HEK293T (cell line): ENCODE measurements around the gene PFKP.

Source experiments
- CTCF ChIA-PET: fragments of 350-600 bp; formaldehyde crosslinking; extraction: SDS; loops from one replicate; lab custom pipeline; 2021; ENCODE audit warnings: antibody characterized with exemption, inconsistent platforms; lab: Yijun Ruan, JAX
- POLR2A ChIA-PET: fragments of 350-600 bp; formaldehyde crosslinking; extraction: SDS; loops from one replicate; lab custom pipeline; 2020; ENCODE audit warnings: antibody characterized with exemption, inconsistent platforms; lab: Yijun Ruan, JAX
- DNase-seq: peaks from one replicate; pipeline ENCODE4 v3.0.0; 2012; ENCODE audit warnings: mixed read lengths; ENCODE audit errors: extremely low spot score
- ARNT ChIP-seq: fragments of 450-650 bp; IDR thresholded peaks from 2 replicates; pipeline ENCODE4 v1.6.1; 2017; ENCODE audit warnings: mild to moderate bottlenecking
- BHLHE40 ChIP-seq: fragments of 450-650 bp; IDR thresholded peaks from 2 replicates; pipeline ENCODE4 v1.6.1; 2016; ENCODE audit warnings: mild to moderate bottlenecking, moderate library complexity, borderline replicate concordance
- CTBP1 ChIP-seq: fragments of 450-650 bp; IDR thresholded peaks from 2 replicates; pipeline ENCODE4 v1.6.1; 2016; ENCODE audit warnings: borderline replicate concordance
- ELF4 ChIP-seq: fragments of 450-650 bp; IDR thresholded peaks from 2 replicates; pipeline ENCODE4 v1.6.1; 2017; ENCODE audit warnings: antibody characterized with exemption
- FOXA1 ChIP-seq: fragments of 450-650 bp; IDR thresholded peaks from 2 replicates; pipeline ENCODE4 v1.6.1; 2016; ENCODE audit warnings: mild to moderate bottlenecking
- FOXK2 ChIP-seq: fragments of 450-650 bp; IDR thresholded peaks from 2 replicates; pipeline ENCODE4 v1.6.1; 2016; ENCODE audit warnings: mild to moderate bottlenecking
- FOXM1 ChIP-seq: fragments of 450-650 bp; IDR thresholded peaks from 2 replicates; pipeline ENCODE4 v1.6.1; 2017; ENCODE audit warnings: mild to moderate bottlenecking, borderline replicate concordance
- HDGF ChIP-seq: fragments of 450-650 bp; IDR thresholded peaks from 2 replicates; pipeline ENCODE4 v1.6.1; 2017; ENCODE audit warnings: antibody characterized with exemption, borderline replicate concordance
- L3MBTL2 ChIP-seq: fragments of 450-650 bp; conservative IDR thresholded peaks from 2 replicates; pipeline ENCODE4 v1.6.1; 2016; ENCODE audit warnings: mild to moderate bottlenecking
- LEF1 ChIP-seq: fragments of 450-650 bp; IDR thresholded peaks from 2 replicates; pipeline ENCODE4 v1.6.1; 2017; ENCODE audit warnings: mild to moderate bottlenecking, borderline replicate concordance
- NFRKB ChIP-seq: fragments of 450-650 bp; IDR thresholded peaks from 2 replicates; pipeline ENCODE4 v1.6.1; 2016; ENCODE audit warnings: mild to moderate bottlenecking, moderate library complexity
- SP1 ChIP-seq: fragments of 450-650 bp; IDR thresholded peaks from 2 replicates; pipeline ENCODE4 v1.6.1; 2017
- SUZ12 ChIP-seq: fragments of 450-650 bp; IDR thresholded peaks from 2 replicates; pipeline ENCODE4 v1.6.1; 2016; ENCODE audit warnings: mild to moderate bottlenecking
- TARDBP ChIP-seq: fragments of 450-650 bp; IDR thresholded peaks from 2 replicates; pipeline ENCODE4 v1.6.1; 2016
- ZNF384 ChIP-seq: fragments of 450-650 bp; IDR thresholded peaks from 2 replicates; pipeline ENCODE4 v1.6.1; 2016
- TF ChIP-seq, protein P1 (sequence below): fragments of 450-650 bp; IDR thresholded peaks from 2 replicates; pipeline ENCODE4 v1.6.1; 2016

PFKP gene

DNA sequence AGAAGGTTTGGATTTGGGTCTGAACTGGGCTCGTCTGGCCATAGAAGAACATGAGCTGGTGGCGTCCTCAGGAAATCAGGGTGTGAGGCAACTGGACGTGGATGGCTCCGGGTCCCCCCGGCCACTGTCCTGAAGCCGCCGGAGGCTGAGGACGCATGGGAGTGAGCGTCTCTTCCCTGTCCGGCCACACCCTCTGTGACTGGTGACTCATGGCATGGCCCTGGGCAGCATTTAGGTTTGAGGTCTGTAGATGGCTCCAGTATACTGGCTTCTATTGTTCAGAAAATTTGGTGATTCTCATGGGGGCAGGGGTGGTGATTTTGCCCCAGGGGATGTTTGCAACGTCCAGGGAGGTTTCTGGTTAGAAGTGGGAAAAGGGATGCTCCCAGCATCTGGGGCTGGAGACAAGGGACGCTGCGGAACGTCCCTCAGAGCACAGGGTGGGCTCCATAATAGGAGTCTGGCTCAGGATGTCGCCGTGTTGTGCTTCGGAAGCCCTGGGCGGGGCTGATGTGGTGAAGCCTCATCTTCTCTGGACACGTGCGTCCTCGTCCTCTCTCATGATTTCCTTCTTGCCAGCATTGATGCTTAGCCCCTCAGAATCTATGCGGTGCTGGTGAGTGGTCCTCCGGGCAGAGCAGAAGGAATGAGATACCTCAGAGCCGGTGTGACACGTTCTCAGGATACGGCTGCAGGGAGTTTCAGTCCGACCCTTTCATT lies 55.3 kb downstream of the PFKP start:
- ChIA-PET POLR2A (no interaction called here), CTCF (no interaction called here)
- no peak for DNase-seq
- no peak for TF ChIP-seq L3MBTL2
- TF ChIP-seq, protein P1, sequence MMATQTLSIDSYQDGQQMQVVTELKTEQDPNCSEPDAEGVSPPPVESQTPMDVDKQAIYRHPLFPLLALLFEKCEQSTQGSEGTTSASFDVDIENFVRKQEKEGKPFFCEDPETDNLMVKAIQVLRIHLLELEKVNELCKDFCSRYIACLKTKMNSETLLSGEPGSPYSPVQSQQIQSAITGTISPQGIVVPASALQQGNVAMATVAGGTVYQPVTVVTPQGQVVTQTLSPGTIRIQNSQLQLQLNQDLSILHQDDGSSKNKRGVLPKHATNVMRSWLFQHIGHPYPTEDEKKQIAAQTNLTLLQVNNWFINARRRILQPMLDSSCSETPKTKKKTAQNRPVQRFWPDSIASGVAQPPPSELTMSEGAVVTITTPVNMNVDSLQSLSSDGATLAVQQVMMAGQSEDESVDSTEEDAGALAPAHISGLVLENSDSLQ: no peak
- TF ChIP-seq ARNT: no peak
- TF ChIP-seq ELF4: no peak
- TF ChIP-seq TARDBP: no peak
- no peak for TF ChIP-seq FOXA1
- no peak for TF ChIP-seq SUZ12
- no peak for TF ChIP-seq ZNF384
- TF ChIP-seq CTBP1: no peak
- TF ChIP-seq SP1: no peak
- TF ChIP-seq FOXM1: no peak
- TF ChIP-seq NFRKB: no peak
- no peak for TF ChIP-seq LEF1
- no peak for TF ChIP-seq BHLHE40
- no peak for TF ChIP-seq HDGF
- TF ChIP-seq FOXK2: no peak

GRCh38 chr10:3123571-3124411 lies 56.4 kb downstream of the PFKP start:
- POLR2A ChIA-PET: no interaction called here
- CTCF ChIA-PET: no interaction called here
- TF ChIP-seq SUZ12 (no peak), LEF1 (no peak), FOXM1 (no peak)
- TF ChIP-seq, protein P1: no peak

GRCh38 chr10:3124412-3125175 lies 57.2 kb downstream of the PFKP start:
- TF ChIP-seq FOXK2: no peak
- no peak for TF ChIP-seq SP1
- TF ChIP-seq HDGF: no peak
- TF ChIP-seq CTBP1: no peak
- no peak for TF ChIP-seq ELF4
- ChIA-PET POLR2A (no interaction called here), CTCF (no interaction called here)

More at GRCh38 chr10:3123571-3124411, 56.4 kb downstream of the PFKP start:
- DNase-seq: no peak

GRCh38 chr10:3125527-3126170 lies 58.3 kb downstream of the PFKP start:
- CTCF ChIA-PET: no interaction called here
- no peak for TF ChIP-seq LEF1
- no peak for TF ChIP-seq SP1
- TF ChIP-seq NFRKB: no peak
- TF ChIP-seq ZNF384: no peak
- TF ChIP-seq ELF4: no peak
- TF ChIP-seq BHLHE40: no peak
- no peak for TF ChIP-seq ARNT
- TF ChIP-seq, protein P1: no peak
- TF ChIP-seq L3MBTL2: no peak
- no peak for TF ChIP-seq FOXM1
- no peak for TF ChIP-seq SUZ12
- TF ChIP-seq TARDBP: no peak
- no peak for TF ChIP-seq HDGF
- no peak for TF ChIP-seq CTBP1
- TF ChIP-seq FOXK2: no peak
- no peak for TF ChIP-seq FOXA1
- POLR2A ChIA-PET: no interaction called here
- DNase-seq: no peak

More at GRCh38 chr10:3124412-3125175, 57.2 kb downstream of the PFKP start:
- DNase-seq: no peak

- CTCF ChIA-PET: no interaction called here
- no peak for TF ChIP-seq ELF4
- no peak for TF ChIP-seq TARDBP
- no peak for TF ChIP-seq CTBP1
- no peak for TF ChIP-seq SUZ12
- no peak for TF ChIP-seq ZNF384
- no peak for TF ChIP-seq HDGF
- TF ChIP-seq FOXM1: no peak
- no peak for TF ChIP-seq ARNT
- TF ChIP-seq, protein P1: no peak
- TF ChIP-seq LEF1: no peak
- TF ChIP-seq L3MBTL2: no peak
- no peak for TF ChIP-seq FOXA1
- POLR2A ChIA-PET: no interaction called here
- DNase-seq: no peak
Observed at GRCh38 chr10:3126249-3126648, 58.9 kb downstream of the PFKP start.
